DMS 273 (cell line): ENCODE measurements around the gene SIPA1L3.
"Not testable (repeated sequence)": the region's sequence is repeated elsewhere in the genome, so short reads cannot be mapped to it uniquely, and the experiment has no call there.

Source experiments
- DNase-seq: peaks from one replicate; lab custom pipeline; 2025; ENCODE audit not compliant: unreplicated experiment; lab: John Stamatoyannopoulos, UW

The SIPA1L3 gene

DNA sequence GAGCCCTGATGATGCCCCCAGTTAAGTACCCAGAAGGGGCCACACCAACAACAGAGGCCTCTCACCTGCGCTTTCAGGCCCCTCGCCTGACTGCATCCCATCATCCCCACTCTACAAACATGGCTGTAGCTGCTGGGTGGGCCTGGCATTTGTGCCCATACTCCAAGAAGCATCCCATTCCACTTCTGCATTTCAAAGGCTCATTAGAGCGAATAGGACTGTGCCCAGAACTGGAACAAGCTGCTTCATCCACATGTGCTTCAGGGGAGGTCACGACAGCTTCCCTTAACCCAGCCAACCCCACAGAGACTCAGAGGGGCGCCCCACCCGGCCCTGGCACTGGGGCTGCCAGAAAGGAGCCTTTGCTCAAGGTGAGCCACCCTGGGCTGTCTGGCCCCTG lies 156.9 kb downstream of the SIPA1L3 start:
- DNase-seq = peak; percentile 72

DNA sequence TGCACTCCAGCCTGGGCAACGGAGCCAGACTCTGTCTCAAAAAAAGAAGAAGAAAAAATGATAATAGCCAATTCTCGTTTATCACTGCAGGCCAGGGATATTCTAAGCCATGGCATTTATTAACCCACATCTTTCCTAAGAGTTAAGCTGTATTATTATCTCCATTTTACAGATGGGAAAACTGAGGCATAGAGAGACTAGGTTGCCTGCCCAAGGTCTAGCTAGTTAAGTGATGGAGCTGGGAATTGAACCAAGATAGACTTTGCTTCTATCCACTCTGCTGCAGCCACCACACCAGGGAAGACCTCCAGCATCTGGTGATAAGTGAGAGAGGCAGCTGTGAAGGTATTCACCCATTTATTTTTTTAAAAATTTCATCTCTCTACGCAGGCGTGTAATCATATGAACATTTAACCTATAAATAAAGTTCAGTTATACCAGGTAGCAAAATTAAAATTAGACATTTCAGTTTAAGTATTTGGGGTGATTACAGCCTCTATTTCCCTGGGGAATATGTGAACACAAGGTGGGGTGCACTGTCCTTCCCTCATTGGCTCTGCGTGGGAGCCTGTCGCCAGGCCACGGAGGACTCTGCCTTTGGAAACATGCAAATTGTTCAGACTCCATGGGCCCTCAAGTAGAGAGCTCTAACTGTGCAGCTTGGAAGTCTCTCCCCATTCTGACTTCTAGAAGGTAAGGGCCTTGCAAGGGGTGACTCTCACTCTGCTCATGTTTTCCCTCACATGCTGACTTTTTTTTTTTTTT lies 157.8 kb downstream of the SIPA1L3 start:
- DNase-seq = no peak

DNA sequence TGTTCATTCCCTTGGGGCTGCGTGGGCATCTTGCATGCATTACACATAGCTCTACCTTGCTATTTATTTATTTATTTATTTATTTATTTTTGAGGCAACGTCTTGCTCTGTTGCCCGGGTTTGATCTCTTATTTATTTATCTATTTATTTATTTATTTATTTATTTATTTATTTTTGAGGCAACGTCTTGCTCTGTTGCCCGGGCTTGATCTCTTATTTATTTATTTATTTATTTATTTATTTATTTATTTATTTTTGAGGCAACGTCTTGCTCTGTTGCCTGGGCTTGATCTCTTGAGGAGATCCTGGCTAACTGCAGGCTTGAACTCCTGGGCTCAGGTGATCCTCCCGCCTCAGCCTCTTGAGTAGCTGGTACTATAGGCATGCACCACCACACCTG lies 158.8 kb downstream of the SIPA1L3 start:
- DNase-seq = peak; percentile 26

DNA sequence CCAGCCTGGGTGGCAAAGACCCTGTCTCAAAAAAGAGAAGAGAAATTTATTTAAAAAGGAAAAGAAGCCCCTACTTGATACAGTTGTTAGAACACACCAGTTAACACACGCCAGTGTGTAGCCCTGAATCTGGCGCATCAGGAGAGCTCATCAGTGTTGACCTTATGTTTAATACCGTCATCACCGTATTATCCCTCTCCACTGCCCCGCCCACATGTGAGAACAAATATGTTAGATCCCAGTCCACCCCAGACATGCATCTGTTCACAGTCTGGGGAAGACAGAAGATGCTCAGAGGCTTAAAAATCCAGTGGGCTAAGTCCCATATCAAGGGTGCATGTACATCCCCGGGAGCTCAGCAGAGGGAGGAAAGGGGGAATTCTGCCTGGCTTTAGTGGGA lies 161.8 kb downstream of the SIPA1L3 start:
- peak; percentile 83 for DNase-seq

DNA sequence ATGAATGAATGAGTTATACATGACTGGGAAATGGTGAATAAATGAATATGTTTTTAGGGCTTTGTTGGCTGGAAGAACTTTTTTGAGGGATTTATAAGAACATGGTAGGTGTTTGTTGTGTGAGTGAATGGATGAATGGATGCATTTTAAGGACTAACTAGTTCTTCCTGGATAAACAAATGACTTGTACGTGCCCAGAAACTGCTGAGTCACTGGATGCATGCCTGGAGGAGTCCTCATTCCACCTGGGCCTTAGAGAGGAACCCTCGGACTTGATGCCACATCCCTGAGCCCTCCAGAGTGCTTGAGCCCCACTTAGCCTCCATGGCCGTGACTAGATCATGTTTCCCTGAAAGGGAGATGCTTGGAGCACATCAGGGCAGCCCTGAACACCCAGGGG lies 163.6 kb downstream of the SIPA1L3 start:
- DNase-seq = no peak

DNA sequence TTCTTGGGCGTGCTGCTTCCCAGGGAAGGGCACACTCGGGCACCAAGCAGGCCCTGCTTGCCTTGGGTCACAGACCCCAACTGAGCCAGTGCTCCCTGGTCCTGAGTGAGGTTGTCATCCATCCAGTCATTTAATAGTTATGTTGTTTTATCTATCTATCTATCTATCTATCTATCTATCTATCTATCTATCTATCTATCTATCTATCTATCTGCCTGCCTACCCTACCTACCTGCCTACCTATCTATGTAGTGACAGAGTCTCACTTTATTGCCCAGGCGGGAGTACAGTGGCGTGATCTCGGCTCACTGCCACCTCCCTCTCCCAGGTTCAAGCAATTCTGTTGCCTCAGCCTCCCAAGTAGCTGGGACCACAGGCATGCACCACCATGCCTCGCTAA lies 164.0 kb downstream of the SIPA1L3 start:
- DNase-seq = not testable (repeated sequence)

DNA sequence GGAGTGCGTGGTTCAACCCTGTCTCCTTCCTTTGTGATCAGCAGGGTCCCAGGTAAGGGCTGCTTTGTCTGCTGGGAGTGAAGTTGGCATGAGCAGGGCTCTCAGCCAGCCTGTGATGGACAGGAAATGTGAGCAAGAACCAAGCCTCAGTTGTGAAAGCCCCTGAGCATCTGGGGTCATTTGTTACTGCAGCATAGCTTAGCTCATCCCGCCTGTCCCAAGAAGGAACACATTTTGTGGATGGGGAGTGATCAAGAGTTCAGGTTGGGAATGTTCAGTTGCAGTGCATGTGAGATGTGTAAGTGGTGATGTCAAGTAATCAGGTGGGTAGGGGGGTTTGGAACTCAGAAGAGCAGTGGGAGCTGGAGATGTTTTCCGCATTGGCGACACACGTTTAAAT lies 164.6 kb downstream of the SIPA1L3 start:
- no peak for DNase-seq

DNA sequence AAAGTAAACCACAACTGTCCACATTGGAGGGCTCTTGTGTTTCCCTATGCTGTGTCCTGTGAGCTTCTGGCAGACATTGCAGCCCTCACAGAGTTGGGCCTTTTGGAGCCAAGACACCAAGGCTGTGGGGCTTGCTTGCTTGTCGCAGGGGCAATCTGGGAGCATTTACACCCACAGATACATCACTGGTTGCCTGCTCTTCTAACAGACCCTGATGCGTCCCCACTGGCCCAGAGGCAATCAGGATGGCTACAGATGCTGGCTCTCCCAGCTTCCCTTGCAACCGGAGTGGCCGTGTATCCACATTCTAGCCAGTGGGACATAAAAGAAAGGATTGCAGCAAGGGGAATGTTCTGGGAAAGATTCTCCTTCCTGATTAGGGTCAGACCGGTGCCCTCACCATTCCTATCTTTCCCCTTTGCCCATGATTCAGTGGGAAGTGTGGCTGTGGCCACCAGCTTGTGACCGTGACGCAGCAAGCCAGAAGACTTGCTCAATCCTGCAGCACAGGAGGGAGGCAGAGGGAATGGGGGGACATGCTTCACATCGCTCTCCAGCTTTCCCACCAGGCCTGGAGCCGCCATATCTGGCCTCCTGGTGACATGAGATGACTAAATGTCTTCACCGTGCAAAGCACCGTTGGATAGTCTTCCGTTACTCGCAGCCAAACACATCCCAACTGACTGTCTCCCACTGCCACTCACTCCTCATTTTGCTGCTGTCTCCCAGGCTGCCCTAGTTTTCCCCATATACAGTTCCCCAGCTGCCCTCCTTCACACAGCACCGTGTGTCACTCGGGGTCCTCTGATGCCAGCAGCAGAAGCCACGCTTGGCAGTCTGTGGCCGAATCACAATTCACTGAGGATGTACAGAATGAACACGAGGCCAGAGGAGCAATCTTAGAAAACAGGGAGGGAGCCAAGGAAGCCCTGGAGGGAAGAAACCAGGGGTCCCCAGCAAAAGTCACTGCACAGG lies 166.1 kb downstream of the SIPA1L3 start:
- no peak for DNase-seq

DNA sequence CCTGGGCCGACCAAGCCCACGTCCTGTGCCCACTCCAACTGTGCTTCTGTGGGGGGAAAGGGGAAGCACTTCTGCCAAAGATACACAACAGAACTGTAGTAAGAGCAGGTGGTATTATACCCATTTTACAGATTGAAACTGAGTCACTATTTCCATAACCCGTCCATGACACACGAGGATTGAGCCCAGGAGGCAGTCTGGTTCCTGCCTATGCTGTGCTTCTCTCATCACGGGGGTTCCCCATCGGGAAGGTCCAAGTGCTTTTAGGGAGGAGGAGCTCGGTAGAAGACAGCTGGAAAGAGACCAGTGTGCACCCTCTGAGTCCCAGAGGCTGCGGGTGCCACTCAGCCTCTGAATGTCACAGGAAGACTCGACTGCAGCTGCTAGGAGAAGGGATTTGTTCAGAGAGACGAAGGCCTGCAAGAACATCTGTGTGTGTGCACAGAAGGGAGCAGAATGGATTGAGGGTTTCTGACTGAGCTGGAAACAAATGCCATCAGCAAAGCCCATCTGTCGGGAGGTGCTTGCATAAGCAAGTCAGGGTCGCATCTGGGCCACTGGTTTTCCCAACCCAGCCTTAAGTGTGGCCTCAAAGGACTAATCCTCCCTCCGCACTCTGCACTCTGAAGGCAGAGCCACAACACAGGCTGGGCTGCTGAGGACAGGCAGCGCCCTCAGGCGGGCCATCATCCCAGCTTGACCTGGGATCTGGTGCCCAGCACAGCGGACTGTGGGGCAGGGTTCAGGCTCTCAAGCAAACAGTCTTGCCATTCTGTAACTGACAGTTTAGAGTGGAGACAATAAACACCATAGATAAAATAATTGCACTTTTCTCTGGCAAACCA lies 167.1 kb downstream of the SIPA1L3 start:
- DNase-seq = peak; percentile 99

DNA sequence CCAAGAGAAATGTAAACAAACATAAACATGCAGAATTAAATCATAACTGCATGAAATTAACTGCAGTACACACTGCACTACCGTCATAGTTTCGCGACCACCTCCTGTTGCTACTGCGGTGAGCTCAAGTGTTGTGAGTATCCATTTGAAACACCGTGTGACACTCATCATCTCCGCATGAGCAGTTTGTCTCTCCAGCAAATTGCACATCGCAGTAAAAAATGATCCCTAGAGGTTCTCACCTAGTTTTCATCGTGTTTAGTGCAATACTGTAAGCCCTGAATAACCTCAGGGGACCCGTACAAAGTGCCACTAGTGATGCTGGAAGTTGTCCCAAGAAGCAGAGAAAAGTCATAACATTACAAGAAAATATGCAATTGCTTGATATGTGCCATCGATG lies 169.3 kb downstream of the SIPA1L3 start:
- no peak for DNase-seq

DNA sequence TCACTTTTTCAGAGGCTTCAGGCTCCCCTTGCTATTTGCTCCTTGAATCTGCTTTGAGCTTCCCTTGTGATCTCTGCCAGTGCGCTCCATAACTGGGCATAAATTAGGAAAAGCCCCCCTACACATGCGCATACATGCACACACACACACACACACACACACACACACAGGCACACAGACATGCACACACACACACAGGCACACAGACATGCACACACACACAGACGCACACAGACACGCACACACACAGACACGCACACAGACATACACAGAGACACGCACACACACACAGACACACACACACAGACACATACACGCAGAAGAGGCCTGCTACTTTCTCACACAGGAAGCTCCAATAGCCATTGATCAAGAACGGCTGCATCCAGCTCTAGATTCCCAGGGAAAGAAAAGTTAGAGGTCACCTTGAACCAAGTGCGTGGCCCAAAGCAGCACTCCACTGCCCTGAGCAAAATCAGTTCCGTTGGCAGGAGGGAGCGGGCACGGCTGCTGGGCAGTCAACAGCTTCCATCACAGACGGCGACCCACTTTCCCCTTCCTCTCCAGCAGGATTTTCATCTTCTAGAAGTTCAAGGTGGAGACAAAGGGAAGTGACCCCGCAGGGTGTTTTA lies 171.4 kb downstream of the SIPA1L3 start:
- no peak for DNase-seq

DNA sequence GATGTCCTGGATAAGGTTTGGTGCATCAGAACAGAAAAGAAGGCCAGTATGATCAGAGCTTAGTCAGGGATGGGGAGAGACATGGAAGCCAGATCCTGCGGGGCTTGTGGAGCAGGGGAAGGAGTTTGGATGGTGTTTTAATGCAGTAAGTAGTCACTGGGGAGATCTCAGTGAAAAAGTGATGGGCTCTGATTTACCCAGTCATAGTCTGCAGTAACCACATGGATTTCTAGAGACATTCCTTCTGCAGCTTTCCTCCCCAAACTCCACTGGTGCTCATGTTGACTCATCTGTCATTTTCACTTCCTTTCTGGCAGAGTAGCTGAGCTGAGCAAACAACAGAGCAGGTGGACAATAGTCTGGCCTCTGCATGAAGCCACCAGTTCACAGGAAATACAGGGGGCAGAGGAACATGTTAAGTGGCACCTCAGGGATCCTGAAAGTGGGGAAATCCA lies 172.9 kb downstream of the SIPA1L3 start:
- no peak for DNase-seq

DNA sequence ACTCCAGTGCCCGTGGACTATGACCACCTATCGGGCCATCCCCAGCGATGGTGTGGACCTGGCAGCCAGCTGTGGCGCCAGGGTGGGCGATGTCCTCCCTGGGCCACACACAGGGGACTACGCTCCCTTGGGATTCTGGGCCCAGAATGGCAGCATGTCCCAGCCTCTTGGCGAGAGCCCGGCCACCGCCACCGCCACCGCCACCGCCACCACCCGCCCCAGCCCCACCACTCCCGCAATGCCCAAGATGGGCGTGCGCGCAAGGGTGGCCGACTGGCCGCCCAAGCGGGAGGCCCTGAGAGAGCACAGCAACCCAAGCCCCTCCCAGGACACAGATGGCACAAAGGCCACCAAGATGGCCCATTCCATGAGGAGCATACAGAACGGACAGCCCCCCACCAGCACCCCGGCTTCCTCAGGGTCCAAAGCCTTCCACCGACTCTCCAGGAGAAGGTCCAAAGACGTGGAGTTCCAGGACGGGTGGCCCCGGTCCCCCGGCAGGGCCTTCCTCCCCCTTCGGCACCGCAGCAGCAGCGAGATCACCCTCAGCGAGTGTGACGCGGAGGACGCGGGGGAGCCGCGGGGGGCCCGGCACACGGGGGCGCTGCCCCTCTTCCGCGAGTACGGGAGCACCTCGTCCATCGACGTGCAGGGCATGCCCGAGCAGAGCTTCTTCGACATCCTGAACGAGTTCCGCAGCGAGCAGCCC lies 174.7 kb downstream of the SIPA1L3 start:
- no peak for DNase-seq

DNA sequence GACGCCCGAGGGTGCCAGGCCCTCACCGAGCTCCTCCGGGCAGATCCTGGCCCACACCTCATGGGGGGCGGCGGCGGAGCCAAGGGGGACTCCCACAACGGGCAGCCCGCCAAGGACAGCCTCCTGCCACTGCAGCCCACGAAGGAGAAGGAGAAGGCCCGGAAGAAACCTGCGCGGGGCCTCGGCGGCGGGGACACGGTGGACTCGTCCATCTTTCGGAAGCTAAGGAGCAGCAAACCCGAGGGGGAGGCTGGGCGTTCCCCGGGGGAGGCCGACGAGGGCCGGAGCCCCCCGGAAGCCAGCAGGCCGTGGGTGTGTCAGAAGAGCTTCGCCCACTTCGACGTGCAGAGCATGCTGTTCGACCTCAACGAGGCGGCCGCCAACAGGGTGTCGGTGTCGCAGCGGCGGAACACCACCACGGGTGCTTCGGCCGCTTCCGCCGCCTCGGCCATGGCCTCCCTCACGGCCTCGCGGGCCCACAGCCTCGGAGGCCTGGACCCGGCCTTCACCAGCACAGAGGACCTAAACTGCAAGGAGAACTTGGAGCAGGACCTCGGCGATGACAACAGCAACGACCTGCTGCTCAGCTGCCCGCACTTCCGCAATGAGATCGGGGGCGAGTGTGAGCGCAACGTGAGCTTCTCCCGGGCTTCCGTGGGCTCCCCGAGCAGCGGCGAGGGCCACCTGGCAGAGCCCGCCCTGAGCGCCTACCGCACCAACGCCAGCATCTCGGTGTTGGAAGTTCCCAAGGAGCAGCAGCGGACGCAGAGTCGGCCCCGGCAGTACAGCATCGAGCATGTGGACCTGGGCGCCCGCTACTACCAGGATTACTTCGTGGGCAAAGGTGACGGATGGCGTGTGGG lies 175.5 kb downstream of the SIPA1L3 start:
- no peak for DNase-seq

DNA sequence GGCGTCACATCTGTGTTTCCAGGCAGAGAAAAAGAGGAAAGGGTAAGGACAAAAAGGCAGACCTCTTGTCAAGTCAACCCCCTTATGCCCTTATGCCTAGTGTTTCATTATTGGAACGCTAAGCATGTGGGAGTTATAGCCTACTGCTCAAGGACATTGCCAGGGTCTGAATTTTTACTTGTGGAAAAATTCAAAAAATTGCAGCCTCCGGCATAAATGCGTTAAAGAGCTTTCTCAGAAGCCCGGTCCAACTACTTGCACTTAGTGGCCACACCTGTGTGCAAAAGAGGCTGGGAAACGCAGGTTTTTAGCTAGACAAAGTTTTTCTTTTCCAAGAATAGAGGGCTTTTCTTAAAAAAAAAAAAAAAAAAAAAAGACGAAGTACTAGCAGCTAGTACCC lies 177.2 kb downstream of the SIPA1L3 start:
- DNase-seq = no peak

DNA sequence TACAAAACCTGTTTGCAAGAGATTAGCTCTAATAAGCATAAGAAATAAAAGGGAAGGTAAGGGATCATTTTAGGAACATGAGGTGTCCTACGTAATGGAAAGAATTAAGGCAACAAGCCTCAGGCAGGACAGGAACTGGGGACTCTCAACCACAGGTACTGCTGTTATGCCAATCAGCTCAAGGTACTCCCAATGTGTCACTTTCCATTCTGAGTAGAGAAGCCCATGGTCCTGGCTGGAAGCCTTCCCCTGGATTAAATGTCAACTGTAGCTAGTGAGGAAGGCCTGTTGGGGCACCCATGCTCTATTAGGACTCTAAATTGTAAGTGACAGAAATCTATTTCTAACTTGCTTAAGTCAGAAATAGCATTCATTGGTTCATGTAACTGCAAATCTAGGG lies 182.4 kb downstream of the SIPA1L3 start:
- DNase-seq = no peak

DNA sequence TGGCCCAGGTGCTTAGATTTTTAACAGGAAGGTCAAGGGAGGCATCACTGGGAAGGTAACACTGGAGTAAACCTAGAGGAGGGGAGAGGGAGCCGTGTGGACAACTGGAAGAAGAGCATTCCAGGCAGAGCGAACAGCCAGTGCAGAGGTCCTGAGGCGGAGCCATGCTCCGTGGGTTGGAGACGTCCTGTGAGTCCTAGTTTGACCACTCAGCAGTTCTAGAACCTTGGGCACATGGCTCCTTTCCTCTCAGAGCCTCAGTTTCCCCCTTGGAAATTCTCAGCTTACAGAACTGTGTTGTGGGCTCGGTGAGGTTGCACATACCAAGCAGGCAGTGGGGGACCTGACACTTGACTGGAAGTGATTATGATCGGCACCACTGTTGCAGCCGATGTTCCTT lies 186.1 kb downstream of the SIPA1L3 start:
- no peak for DNase-seq

DNA sequence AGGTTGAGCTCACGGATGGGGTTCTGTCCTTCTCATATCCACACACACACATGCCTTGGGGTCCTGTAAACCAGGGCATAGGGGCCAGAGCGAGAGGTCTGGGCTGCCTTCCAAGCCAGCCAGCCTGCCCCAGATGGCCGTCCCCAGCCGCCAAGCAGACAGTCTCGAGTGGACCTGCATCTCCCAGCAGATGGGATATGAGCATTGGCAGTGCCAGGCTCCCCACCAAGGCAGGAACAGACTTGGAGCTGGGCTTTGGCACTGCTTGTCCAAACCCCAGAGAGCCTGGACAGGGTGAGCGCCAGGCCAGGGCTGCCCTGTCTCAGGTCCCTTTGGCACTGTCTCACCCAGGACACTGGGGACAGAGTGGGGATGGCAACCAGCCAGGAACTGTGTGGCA lies 186.6 kb downstream of the SIPA1L3 start:
- DNase-seq = peak; percentile 82
